LNCaP clone FGC (cell line): Measurements from ENCODE around the gene SAMHD1.
"Not testable (repeated sequence)": the region's sequence is repeated elsewhere in the genome, so short reads cannot be mapped to it uniquely, and the experiment has no call there.

Experiments used
- DNase-seq: peaks from one replicate; pipeline ENCODE4 v3.0.0-alpha.2; 2011; ENCODE audit warnings: low read depth
- H3K4me3 ChIP-seq: 2 replicates; pipeline ENCODE4 v1.5.1; 2011; ENCODE audit warnings: mild to moderate bottlenecking, low read depth, low read length, control low read depth
- TF ChIP-seq, protein P1 (sequence below): IDR thresholded peaks from 2 replicates; pipeline ENCODE4 v1.5.1; 2012; ENCODE audit warnings: mild to moderate bottlenecking; ENCODE audit not compliant: control insufficient read depth, insufficient read depth; ENCODE audit errors: extremely low read depth

SAMHD1 gene

GRCh38 chr20:36932476-36933426 is 18.8 kb downstream of the SAMHD1 start:
- no peak overlapping the region for H3K4me3 ChIP-seq
- no peak for DNase-seq
- TF ChIP-seq, protein P1, sequence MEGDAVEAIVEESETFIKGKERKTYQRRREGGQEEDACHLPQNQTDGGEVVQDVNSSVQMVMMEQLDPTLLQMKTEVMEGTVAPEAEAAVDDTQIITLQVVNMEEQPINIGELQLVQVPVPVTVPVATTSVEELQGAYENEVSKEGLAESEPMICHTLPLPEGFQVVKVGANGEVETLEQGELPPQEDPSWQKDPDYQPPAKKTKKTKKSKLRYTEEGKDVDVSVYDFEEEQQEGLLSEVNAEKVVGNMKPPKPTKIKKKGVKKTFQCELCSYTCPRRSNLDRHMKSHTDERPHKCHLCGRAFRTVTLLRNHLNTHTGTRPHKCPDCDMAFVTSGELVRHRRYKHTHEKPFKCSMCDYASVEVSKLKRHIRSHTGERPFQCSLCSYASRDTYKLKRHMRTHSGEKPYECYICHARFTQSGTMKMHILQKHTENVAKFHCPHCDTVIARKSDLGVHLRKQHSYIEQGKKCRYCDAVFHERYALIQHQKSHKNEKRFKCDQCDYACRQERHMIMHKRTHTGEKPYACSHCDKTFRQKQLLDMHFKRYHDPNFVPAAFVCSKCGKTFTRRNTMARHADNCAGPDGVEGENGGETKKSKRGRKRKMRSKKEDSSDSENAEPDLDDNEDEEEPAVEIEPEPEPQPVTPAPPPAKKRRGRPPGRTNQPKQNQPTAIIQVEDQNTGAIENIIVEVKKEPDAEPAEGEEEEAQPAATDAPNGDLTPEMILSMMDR, result no peak

- DNase-seq, H3K4me3 ChIP-seq: not testable (repeated sequence)
Measured at GRCh38 chr20:36932067-36932466, 19.4 kb downstream of the SAMHD1 start.

GRCh38 chr20:36929691-36930090 is 21.8 kb downstream of the SAMHD1 start:
- no peak for DNase-seq
- TF ChIP-seq, protein P1, result no peak

DNA sequence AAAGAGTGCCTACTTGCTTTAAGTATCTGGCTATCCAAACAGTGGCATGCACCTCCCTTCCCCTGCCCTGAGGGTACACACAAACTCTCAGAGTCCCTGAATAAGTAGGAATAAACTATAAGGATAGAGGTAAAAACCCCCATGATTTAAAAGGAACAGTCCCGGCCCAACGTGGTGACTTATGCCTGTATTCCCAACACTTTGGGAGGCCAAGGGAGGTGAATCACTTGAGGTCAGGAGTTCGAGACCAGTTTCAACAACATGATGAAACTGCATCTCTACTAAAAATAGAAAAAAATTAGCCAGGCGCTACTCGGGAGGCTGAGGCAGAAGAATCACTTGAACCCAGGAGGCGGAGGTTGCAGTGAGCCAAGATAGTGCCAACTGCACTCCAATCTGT is 22.2 kb downstream of the SAMHD1 start:
- H3K4me3 ChIP-seq, result no peak overlapping the region
- TF ChIP-seq, protein P1, result no peak
- no peak for DNase-seq

More at GRCh38 chr20:36929691-36930090, 21.8 kb downstream of the SAMHD1 start:
- H3K4me3 ChIP-seq, result no peak overlapping the region

GRCh38 chr20:36927704-36928103 is 23.8 kb downstream of the SAMHD1 start:
- TF ChIP-seq, protein P1, result no peak
- DNase-seq, result no peak
- no peak overlapping the region for H3K4me3 ChIP-seq

DNA sequence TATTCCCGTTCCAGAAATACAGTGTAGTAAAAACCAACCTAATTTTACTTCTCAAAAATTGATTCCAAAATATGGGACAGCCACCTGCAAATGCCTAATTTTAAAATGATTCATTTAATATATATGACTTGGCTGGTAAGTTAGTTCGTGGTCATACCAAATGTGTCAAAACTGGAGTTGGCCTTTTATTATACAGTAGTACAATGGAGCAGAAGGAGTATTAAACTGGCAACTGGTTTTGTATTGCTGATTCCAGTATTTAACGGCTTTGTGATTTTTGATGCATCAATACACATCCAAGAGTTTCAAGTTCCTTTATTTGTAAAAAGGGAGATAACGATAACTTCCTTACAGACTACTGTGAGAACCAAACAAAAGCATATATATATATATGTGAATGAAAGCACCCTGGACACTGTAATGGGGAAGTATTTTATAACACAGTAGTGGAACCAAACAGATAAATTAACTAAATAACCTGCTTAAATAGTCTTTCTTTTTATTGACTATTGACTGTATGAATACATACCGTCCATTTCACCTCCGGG is 24.8 kb downstream of the SAMHD1 start:
- H3K4me3 ChIP-seq, result no peak overlapping the region
- DNase-seq, result no peak
- TF ChIP-seq, protein P1, result no peak

DNA sequence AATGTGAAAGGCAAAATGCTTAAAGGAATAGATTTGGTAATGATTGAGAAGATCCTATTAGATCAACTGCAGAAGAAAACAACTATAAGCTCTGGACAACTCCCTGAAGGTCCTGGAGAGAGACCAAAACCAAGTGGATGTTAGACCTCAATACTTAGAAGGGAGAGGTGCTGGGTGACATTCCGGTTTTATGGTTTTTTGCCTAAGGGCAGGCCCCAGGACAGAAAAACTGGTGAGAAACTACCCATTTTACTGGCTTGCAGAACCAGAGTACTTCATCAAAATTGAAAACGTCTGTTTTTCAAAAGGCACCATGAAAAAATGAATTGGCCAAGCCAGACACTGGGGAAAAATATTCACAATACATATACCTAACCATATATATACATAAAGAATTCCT is 26.3 kb downstream of the SAMHD1 start:
- TF ChIP-seq, protein P1, result no peak
- no peak overlapping the region for H3K4me3 ChIP-seq
- DNase-seq, result no peak
